DND-41 (cell line): Measurements from ENCODE around the gene VPS4A.

Experiments used
- CTCF ChIP-seq: IDR thresholded peaks from 2 replicates; pipeline ENCODE4 v1.5.1; 2012; ENCODE audit warnings: borderline replicate concordance, low read length, moderate library complexity, mild to moderate bottlenecking; ENCODE audit not compliant: poor library complexity, severe bottlenecking; ENCODE audit errors: extremely low read depth
- EZH2 ChIP-seq: IDR thresholded peaks from 3 replicates; pipeline ENCODE4 v1.6.1; 2012; ENCODE audit warnings: borderline replicate concordance, low read depth, mild to moderate bottlenecking, moderate library complexity, low read length, inconsistent platforms; ENCODE audit not compliant: severe bottlenecking

GRCh38 chr16:69319826-69320739, 8.9 kb downstream of the VPS4A start:
- TF ChIP-seq CTCF (no peak), EZH2 (no peak)
